ENCODE measurements around the gene NES. TPM values are rescaled to one million over a fixed set of nuclear protein-coding genes. Genes with fewer than 3 reads are reported as not detected.

Gene NES, protein sequence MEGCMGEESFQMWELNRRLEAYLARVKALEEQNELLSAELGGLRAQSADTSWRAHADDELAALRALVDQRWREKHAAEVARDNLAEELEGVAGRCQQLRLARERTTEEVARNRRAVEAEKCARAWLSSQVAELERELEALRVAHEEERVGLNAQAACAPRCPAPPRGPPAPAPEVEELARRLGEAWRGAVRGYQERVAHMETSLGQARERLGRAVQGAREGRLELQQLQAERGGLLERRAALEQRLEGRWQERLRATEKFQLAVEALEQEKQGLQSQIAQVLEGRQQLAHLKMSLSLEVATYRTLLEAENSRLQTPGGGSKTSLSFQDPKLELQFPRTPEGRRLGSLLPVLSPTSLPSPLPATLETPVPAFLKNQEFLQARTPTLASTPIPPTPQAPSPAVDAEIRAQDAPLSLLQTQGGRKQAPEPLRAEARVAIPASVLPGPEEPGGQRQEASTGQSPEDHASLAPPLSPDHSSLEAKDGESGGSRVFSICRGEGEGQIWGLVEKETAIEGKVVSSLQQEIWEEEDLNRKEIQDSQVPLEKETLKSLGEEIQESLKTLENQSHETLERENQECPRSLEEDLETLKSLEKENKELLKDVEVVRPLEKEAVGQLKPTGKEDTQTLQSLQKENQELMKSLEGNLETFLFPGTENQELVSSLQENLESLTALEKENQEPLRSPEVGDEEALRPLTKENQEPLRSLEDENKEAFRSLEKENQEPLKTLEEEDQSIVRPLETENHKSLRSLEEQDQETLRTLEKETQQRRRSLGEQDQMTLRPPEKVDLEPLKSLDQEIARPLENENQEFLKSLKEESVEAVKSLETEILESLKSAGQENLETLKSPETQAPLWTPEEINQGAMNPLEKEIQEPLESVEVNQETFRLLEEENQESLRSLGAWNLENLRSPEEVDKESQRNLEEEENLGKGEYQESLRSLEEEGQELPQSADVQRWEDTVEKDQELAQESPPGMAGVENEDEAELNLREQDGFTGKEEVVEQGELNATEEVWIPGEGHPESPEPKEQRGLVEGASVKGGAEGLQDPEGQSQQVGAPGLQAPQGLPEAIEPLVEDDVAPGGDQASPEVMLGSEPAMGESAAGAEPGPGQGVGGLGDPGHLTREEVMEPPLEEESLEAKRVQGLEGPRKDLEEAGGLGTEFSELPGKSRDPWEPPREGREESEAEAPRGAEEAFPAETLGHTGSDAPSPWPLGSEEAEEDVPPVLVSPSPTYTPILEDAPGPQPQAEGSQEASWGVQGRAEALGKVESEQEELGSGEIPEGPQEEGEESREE (N-terminal part only)
- total RNA-seq: 53.8 to 56.9 TPM (median 56.8 TPM) in 3 replicates

DNA sequence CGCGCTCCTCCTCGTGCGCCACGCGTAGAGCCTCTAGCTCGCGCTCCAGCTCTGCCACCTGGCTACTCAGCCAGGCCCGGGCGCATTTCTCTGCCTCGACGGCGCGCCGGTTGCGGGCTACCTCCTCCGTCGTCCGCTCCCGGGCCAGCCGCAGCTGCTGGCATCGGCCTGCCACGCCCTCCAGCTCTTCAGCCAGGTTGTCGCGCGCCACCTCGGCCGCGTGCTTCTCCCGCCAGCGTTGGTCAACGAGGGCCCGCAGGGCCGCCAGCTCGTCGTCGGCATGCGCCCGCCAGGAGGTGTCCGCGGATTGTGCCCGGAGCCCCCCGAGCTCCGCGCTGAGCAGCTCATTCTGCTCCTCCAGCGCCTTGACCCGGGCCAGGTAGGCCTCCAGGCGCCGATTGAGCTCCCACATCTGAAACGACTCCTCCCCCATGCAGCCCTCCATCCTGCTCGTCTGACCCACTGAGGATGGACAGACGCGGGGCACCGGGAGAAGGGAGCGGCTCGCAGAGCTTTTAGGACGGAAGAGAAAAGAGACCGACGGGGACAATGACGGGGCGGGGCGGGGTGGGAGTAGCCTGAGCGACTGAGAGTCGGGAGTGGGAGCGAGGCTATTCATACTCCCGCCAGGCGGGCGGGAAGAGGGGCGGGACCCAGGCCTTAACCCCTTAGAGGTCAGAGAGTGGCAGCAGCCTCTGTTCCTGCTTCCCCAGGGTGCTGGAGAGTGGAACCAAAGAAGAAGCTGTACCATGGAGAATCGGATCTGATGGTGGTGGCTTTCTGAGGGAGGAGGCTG is at the start of gene NES:
NES (minus strand) TSS at position 588 of the 796 bp plus-strand sequence; CDS start at position 445, 143 bp downstream.
- DNase-seq (ENCODE audit: low spot score in 2 of 2, unreplicated experiment in 2 of 2): no peak
- peak within 1 kb of the TSS; percentile 75 for H3K4me3 Mint-ChIP-seq
- peaks cover 26% of the 10 kb centered on the region for H3K27me3 Mint-ChIP-seq (ENCODE audit: low read depth)
- H3K4me1 Mint-ChIP-seq: peaks cover 38% of the 10 kb centered on the region
- peaks cover 16% of the 10 kb centered on the region for H3K36me3 Mint-ChIP-seq
- H3K27ac Mint-ChIP-seq: peak within 1 kb of the TSS; percentile 79
- H3K9me3 Mint-ChIP-seq: no peaks in the 10 kb centered on the region
- TF ChIP-seq, protein P1, sequence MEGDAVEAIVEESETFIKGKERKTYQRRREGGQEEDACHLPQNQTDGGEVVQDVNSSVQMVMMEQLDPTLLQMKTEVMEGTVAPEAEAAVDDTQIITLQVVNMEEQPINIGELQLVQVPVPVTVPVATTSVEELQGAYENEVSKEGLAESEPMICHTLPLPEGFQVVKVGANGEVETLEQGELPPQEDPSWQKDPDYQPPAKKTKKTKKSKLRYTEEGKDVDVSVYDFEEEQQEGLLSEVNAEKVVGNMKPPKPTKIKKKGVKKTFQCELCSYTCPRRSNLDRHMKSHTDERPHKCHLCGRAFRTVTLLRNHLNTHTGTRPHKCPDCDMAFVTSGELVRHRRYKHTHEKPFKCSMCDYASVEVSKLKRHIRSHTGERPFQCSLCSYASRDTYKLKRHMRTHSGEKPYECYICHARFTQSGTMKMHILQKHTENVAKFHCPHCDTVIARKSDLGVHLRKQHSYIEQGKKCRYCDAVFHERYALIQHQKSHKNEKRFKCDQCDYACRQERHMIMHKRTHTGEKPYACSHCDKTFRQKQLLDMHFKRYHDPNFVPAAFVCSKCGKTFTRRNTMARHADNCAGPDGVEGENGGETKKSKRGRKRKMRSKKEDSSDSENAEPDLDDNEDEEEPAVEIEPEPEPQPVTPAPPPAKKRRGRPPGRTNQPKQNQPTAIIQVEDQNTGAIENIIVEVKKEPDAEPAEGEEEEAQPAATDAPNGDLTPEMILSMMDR (IDR thresholded peaks at IDR 0.05; ENCODE audit: unreplicated experiment): no peak

DNA sequence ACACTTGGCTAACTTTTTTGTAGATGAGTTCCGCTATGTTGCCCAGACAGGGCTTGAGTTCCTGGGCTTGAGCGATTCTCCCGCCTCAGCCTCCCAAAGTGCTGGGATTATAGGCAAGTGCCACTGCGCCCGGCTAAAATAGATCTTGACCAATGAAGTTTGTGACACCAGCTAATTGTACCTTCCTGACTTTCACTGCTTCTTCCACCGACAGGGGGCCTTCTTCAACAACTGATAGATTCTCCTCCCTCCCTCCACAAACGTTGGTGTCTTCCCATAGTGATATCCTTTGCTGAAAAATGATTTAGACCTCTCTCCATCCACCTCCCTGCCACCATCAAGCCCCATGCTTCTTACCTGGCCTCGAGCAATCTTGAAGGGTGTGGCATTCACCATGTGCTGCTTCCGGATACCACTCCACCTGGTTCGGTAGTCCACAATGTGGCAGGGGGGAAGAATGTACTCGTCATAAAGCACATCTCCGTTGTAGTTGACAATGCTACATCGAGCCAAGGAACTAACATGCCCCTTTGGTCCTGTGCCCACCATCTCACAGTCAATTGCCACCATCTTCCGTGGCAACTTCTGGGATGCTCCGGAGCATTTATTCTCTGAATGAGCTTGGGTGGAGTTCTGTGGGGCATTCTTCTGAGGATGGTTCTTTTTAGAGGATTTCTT is 49.5 kb upstream of the NES start:
- H3K9me3 Mint-ChIP-seq: no peaks in the 10 kb centered on the region

DNA sequence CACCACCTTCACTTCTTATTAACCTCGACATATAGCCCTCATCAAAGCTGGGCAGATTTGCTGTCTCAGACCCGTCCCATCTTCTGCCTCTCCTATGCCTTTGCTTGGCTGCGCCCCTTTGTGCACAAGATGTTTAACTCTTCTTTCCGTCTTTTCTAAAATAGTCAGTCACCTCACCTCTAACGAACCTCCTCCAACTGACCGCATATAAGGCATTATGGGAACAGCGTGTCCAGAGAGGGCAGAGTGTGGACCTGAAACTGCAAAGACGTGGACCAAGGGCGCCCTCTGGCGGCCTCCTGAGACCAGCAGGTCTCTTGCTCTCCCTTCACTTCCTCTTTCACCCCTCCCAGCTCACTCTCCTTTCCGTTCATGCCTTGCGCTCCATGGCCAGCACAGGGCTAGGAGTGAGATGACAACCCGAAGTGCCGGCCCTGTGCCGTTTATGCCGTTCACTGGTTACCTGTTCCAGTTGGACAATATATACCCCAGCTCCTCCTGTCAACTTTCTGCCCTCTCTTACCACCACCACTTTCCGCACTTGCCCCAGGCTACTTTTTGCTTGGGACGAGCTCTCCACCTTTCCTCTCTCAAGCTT is 48.6 kb upstream of the NES start:
- Mint-ChIP-seq H3K36me3 (peaks cover 20% of the 10 kb centered on the region), H3K4me1 (peaks cover 15% of the 10 kb centered on the region)

More for the DNA sequence above, 49.5 kb upstream of the NES start:
- Mint-ChIP-seq H3K27me3 (ENCODE audit: low read depth) (no peaks in the 10 kb centered on the region), H3K4me3 (no peak overlapping the region), H3K36me3 (peaks cover 17% of the 10 kb centered on the region), H3K27ac (no peak overlapping the region), H3K4me1 (peaks cover 15% of the 10 kb centered on the region)
- DNase-seq (ENCODE audit: low spot score in 2 of 2, unreplicated experiment in 2 of 2): no peak
- TF ChIP-seq, protein P1 (IDR thresholded peaks at IDR 0.05; ENCODE audit: unreplicated experiment): peak; percentile 55

DNA sequence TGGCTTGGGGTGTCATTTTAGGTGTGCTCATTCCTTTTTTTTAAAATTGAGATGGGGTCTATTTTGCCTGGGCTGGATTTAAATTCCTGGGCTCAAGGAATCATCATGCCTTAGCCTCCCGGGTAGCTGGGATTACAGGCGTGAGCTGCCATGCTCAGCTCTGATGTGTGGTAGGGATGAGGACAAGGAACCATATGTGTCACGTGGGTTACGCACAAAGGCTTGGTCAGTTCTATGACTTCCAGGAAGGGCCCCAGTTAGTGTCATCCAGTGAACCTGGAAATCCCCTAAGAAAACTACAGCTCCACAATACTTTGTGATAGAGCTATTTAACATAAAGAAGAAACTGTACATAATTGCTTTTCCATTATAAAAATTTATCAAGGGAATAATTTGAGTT is 44.3 kb upstream of the NES start:
- Mint-ChIP-seq H3K4me3 (no peak overlapping the region), H3K27me3 (ENCODE audit: low read depth) (no peaks in the 10 kb centered on the region), H3K36me3 (peaks cover 28% of the 10 kb centered on the region), H3K9me3 (no peaks in the 10 kb centered on the region), H3K4me1 (peaks cover 7% of the 10 kb centered on the region), H3K27ac (peak overlapping the region; percentile 64)
- TF ChIP-seq, protein P1 (IDR thresholded peaks at IDR 0.05; ENCODE audit: unreplicated experiment): no peak
- no peak for DNase-seq (ENCODE audit: low spot score in 2 of 2, unreplicated experiment in 2 of 2)

More for the DNA sequence above, 48.6 kb upstream of the NES start:
- H3K27ac Mint-ChIP-seq: no peak overlapping the region
- TF ChIP-seq, protein P1 (IDR thresholded peaks at IDR 0.05; ENCODE audit: unreplicated experiment): peak; percentile 82
- no peak overlapping the region for H3K4me3 Mint-ChIP-seq
- H3K27me3 Mint-ChIP-seq (ENCODE audit: low read depth): no peaks in the 10 kb centered on the region
- no peaks in the 10 kb centered on the region for H3K9me3 Mint-ChIP-seq
- peak; percentile 76 to 90 for DNase-seq (ENCODE audit: low spot score in 2 of 2, unreplicated experiment in 2 of 2)

Measured in mesothelial cell of epicardium (in vitro differentiated cells).